RWPE2 (cell line): ENCODE measurements around the gene KCNQ1OT1.

Experiments used
- ATAC-seq: fragments of 200-7000 bp; cut with Tn5 transposase; 3 replicates; pipeline ENCODE4 v1.9.1; 2021; ENCODE audit warnings: low read depth
- DNase-seq: peaks from one replicate; pipeline ENCODE4 v3.0.0-alpha.2; 2020; ENCODE audit warnings: low spot score
- H3K27ac ChIP-seq: fragments of 450-650 bp; 2 replicates; pipeline ENCODE4 v1.5.1; 2017; ENCODE audit warnings: mild to moderate bottlenecking; ENCODE audit not compliant: poor library complexity, severe bottlenecking
- H3K27me3 ChIP-seq: fragments of 250-450 bp; sonication (Bioruptor Pico); 2 replicates; pipeline ENCODE4 v1.5.1; 2021; ENCODE audit warnings: mild to moderate bottlenecking, moderate library complexity; ENCODE audit not compliant: insufficient read depth, poor library complexity, severe bottlenecking
- H3K36me3 ChIP-seq: fragments of 250-450 bp; sonication (Bioruptor Pico); 2 replicates; pipeline ENCODE4 v1.5.1; 2020; ENCODE audit warnings: low read depth, mild to moderate bottlenecking, moderate library complexity
- H3K4me1 ChIP-seq: fragments of 250-450 bp; sonication (Bioruptor Pico); 2 replicates; pipeline ENCODE4 v1.5.1; 2021; ENCODE audit warnings: mild to moderate bottlenecking, moderate library complexity; ENCODE audit not compliant: insufficient read depth, poor library complexity, severe bottlenecking
- H3K4me3 ChIP-seq: fragments of 250-450 bp; sonication (Bioruptor Pico); 2 replicates; pipeline ENCODE4 v1.5.1; 2021; ENCODE audit warnings: mild to moderate bottlenecking, moderate library complexity; ENCODE audit not compliant: severe bottlenecking
- H3K9me3 ChIP-seq: fragments of 250-450 bp; sonication (Bioruptor Pico); 2 replicates; pipeline ENCODE4 v1.5.1; 2021; ENCODE audit warnings: mild to moderate bottlenecking, moderate library complexity; ENCODE audit not compliant: severe bottlenecking
- TF ChIP-seq, protein P1 (sequence below): fragments of 450-650 bp; IDR thresholded peaks from one replicate; pipeline ENCODE4 v1.5.1; 2017; ENCODE audit warnings: mild to moderate bottlenecking, moderate library complexity; ENCODE audit not compliant: poor library complexity, severe bottlenecking

Gene KCNQ1OT1

DNA sequence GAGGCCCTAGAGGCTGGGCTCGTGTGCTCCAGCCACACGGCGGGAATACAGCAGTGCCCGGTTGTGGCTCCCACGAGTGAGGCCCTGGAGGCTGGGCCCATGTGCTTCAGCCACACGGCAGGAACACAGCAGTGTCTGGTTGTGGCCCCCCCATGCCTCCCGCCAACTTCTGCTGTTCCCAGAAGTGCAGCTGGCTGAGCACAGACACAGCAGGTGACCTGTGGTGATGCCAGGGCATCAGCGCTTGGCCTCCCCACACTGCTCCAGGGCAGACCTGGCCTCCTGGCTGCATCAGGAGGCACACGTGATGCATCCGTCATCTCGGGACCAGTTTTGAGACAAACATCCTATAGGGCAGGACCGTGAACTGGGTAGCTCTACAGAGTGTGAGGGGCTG is 110.3 kb downstream of the KCNQ1OT1 start:
- H3K27ac ChIP-seq = no peak overlapping the region
- ATAC-seq (no peak), DNase-seq (no peak)
- H3K9me3 ChIP-seq = no peaks in the 10 kb centered on the region
- H3K36me3 ChIP-seq = no peaks in the 10 kb centered on the region
- no peaks in the 10 kb centered on the region for H3K4me1 ChIP-seq
- no peak overlapping the region for H3K4me3 ChIP-seq
- peaks cover 11% of the 10 kb centered on the region for H3K27me3 ChIP-seq
- TF ChIP-seq, protein P1, sequence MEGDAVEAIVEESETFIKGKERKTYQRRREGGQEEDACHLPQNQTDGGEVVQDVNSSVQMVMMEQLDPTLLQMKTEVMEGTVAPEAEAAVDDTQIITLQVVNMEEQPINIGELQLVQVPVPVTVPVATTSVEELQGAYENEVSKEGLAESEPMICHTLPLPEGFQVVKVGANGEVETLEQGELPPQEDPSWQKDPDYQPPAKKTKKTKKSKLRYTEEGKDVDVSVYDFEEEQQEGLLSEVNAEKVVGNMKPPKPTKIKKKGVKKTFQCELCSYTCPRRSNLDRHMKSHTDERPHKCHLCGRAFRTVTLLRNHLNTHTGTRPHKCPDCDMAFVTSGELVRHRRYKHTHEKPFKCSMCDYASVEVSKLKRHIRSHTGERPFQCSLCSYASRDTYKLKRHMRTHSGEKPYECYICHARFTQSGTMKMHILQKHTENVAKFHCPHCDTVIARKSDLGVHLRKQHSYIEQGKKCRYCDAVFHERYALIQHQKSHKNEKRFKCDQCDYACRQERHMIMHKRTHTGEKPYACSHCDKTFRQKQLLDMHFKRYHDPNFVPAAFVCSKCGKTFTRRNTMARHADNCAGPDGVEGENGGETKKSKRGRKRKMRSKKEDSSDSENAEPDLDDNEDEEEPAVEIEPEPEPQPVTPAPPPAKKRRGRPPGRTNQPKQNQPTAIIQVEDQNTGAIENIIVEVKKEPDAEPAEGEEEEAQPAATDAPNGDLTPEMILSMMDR = no peak

DNA sequence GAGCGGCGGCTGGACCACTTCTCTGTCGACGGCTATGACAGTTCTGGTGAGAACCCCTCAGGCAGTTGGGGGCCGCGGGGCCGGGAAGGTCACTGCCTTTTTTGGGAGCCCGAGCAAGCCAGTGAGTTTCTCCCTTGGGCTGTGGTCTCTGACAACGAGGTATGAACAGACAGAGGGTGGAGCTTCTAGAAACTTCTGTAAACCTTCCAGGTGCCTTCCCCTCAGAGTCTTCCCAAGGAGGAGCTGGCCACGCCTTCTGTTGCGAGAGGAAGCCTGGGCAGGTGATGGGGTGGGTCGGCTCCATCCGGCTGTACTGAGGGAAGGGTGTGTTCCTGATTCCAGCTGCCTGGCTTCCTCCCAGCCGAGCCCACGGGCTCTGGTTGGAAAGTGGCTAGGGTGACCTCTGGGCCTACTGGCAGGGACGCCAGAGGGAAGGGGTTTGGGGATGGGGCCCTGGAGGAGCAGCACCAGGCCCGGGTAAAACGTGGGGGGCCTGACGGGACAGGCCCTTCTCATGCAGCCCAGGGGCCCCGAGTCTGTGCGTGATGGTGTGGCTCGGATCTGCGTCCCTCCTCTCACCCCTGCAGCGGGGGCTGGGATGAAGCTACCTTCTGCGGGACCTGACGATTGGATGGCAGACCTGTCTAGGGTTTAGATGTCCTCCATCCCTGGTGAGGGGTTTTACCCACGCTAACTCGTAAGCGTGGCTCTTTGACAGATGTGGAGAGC is 110.8 kb downstream of the KCNQ1OT1 start:
- H3K27ac ChIP-seq = no peak overlapping the region
- ATAC-seq = 0 out of 3 replicates have a peak, but pooled peaks have one; percentile 40
- H3K27me3 ChIP-seq = peaks cover 9% of the 10 kb centered on the region

DNA sequence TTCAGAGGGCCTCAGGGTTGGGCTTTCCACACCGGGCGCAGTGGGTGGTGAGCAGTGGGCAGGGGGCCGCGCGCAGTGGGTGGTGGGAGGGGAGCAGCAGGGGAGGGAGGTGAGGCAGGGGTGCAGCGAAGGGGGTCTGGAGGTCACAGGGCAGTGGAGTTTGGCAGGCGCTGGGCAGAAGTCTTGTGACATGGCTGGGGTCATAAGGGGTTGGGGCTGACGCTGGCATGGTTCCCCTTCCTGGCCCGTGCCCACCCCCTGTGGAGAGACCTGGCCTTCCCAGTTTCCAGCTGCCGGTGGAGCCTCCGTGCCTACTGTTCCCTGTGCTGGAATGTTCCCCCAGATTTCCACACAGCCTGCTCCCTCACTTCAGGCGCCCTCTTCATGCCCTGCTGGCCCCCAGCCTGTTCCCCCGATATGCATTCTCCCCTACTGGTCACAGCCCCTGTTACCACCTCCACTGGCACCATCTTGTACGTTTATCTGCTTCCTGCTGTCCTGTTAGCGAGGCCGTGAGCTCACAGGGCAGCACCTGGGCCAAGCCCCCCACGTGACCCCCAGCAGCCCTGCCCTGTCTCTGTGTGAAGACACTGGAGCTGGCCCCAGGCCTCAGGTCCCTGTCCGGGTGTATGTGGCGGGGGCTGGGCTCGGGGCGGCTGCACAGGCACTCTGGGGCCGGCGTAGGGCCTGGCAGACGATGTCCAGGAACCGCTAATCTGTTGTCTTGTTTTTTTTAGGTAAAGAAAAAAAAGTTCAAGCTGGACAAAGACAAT is 111.6 kb downstream of the KCNQ1OT1 start:
- no peak overlapping the region for H3K4me3 ChIP-seq
- H3K4me1 ChIP-seq = no peaks in the 10 kb centered on the region
- TF ChIP-seq, protein P1 = no peak
- H3K9me3 ChIP-seq = no peaks in the 10 kb centered on the region
- DNase-seq = no peak
- H3K27ac ChIP-seq = no peak overlapping the region
- no peak for ATAC-seq
- H3K36me3 ChIP-seq = no peaks in the 10 kb centered on the region
- H3K27me3 ChIP-seq = peaks cover 9% of the 10 kb centered on the region

More for the DNA sequence above, 110.8 kb downstream of the KCNQ1OT1 start:
- H3K4me3 ChIP-seq = no peak overlapping the region
- no peaks in the 10 kb centered on the region for H3K4me1 ChIP-seq
- no peaks in the 10 kb centered on the region for H3K9me3 ChIP-seq
- TF ChIP-seq, protein P1 = no peak
- DNase-seq = peak; percentile 64
- H3K36me3 ChIP-seq = no peaks in the 10 kb centered on the region

DNA sequence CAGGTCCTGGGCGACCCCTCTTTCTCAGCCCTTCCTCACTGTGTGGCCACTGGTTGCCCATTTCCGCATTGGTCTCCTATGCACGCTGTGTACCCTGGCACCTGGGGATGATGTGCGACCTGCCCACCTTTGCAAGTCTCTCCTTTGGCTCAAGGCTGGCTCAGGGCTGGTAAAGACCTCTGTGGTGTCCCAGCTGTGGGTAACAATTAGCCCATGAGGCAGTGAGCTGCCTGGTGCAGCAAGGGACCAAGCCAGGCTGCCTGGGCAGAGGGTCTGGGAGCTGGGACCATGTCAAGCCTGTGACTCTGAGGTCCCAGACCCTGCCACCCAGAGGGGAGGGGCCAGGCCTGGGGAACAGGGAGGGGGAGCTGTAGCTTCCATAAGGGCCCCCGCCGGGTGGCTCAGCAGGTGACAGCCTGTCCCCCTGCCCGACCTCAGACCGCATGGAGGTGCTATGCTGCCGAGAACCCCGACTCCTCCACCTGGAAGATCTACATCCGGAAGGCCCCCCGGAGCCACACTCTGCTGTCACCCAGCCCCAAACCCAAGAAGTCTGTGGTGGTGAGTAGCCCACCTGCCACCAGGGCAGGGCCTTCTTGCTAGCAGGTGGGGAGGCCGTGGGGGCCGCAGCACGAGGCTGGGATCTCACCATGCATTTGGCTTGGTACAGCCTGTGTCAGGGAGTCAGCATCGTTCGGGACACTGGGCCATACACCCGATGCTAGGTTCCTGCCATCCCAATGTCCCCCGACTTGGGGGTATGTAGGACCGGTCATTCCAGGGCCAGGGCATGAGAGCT is 112.5 kb downstream of the KCNQ1OT1 start:
- no peaks in the 10 kb centered on the region for H3K4me1 ChIP-seq
- DNase-seq = no peak
- H3K36me3 ChIP-seq = no peaks in the 10 kb centered on the region
- H3K4me3 ChIP-seq = no peak overlapping the region
- H3K27ac ChIP-seq = no peak overlapping the region
- H3K27me3 ChIP-seq = peaks cover 9% of the 10 kb centered on the region
- TF ChIP-seq, protein P1 = no peak
- no peak for ATAC-seq
- no peaks in the 10 kb centered on the region for H3K9me3 ChIP-seq
